HG03159 (cell line): ENCODE results near the gene AGFG2.
"Not testable (repeated sequence)": the region's sequence is repeated elsewhere in the genome, so short reads cannot be mapped to it uniquely, and the experiment has no call there.

Experiments used
- ATAC-seq: cut with Tn5 transposase; IDR thresholded peaks from one replicate; pipeline ENCODE4 v1.9.1; 2021; ENCODE audit warnings: mild to moderate bottlenecking, moderate library complexity; ENCODE audit not compliant: unreplicated experiment

The AGFG2 gene

GRCh38 chr7:100547872-100548271 lies 8.9 kb downstream of the AGFG2 start:
- no peak for ATAC-seq

GRCh38 chr7:100548446-100548845 lies 9.4 kb downstream of the AGFG2 start:
- not testable (repeated sequence) for ATAC-seq

- no peak for ATAC-seq
These were observed 13.5 kb downstream of the AGFG2 start for GRCh38 chr7:100552532-100552931.

GRCh38 chr7:100553032-100553431 lies 14.0 kb downstream of the AGFG2 start:
- ATAC-seq = no peak

GRCh38 chr7:100555701-100556100 lies 16.7 kb downstream of the AGFG2 start:
- ATAC-seq = no peak

GRCh38 chr7:100556541-100556940 lies 17.5 kb downstream of the AGFG2 start:
- no peak for ATAC-seq

GRCh38 chr7:100559127-100559526 lies 20.1 kb downstream of the AGFG2 start:
- ATAC-seq = no peak

- no peak for ATAC-seq
These were observed 22.6 kb downstream of the AGFG2 start for GRCh38 chr7:100561491-100562194.

- no peak for ATAC-seq
These were observed 23.4 kb downstream of the AGFG2 start for GRCh38 chr7:100562195-100563099.

GRCh38 chr7:100563100-100563564 lies 24.1 kb downstream of the AGFG2 start:
- no peak for ATAC-seq

GRCh38 chr7:100563809-100564400 lies 24.9 kb downstream of the AGFG2 start:
- no peak for ATAC-seq

GRCh38 chr7:100564405-100564804 lies 25.4 kb downstream of the AGFG2 start:
- ATAC-seq = not testable (repeated sequence)

GRCh38 chr7:100565133-100565571 lies 26.1 kb downstream of the AGFG2 start:
- no peak for ATAC-seq

- no peak for ATAC-seq
These were observed 27.1 kb downstream of the AGFG2 start for GRCh38 chr7:100566018-100566531.

GRCh38 chr7:100567031-100567730 lies 28.2 kb downstream of the AGFG2 start:
- no peak for ATAC-seq

- ATAC-seq = no peak
These were observed 28.8 kb downstream of the AGFG2 start for GRCh38 chr7:100567751-100568175.

GRCh38 chr7:100568176-100568895 lies 29.3 kb downstream of the AGFG2 start:
- no peak for ATAC-seq

- ATAC-seq = no peak
These were observed 30.2 kb downstream of the AGFG2 start for GRCh38 chr7:100568896-100569844.
